Spleen (tissue), 11 donors: ENCODE results near the gene PLEKHA7. TPM values are rescaled to one million over a fixed set of nuclear protein-coding genes. Genes with fewer than 3 reads are reported as not detected.

Source experiments
- DNase-seq: peaks from one replicate; pipeline ENCODE4 v3.0.0-alpha.2; 2020
- H3K27ac ChIP-seq, 8 donors: fragments of 200-600 bp; sonication (generic) in 7 of 8; 1 replicate in 4 of 8; 2 replicates in 4 of 8; pipeline versions ENCODE4 v1.5.0 to v1.8.0; 2016 to 2021; ENCODE audit warnings: inconsistent platforms in 4 of 8, mild to moderate bottlenecking in 4 of 8, moderate library complexity in 1 of 8
- H3K27me3 ChIP-seq, 7 donors: fragments of 200-600 bp; sonication (generic) in 6 of 7; replicated peaks in 1 of 7; 1 replicate in 4 of 7; 2 replicates in 3 of 7; pipeline versions ENCODE4 v1.5.0 to v1.8.0; 2016 to 2021; ENCODE audit warnings: inconsistent platforms in 3 of 7, mild to moderate bottlenecking in 1 of 7
- H3K36me3 ChIP-seq, 6 donors: fragments of 200-600 bp; sonication (generic) in 5 of 6; 1 replicate in 4 of 6; 2 replicates in 2 of 6; pipeline versions ENCODE4 v1.5.0 to v1.8.0; 2016 to 2021; ENCODE audit warnings: inconsistent platforms in 2 of 6
- H3K4me1 ChIP-seq, 6 donors: fragments of 200-600 bp; sonication (generic) in 5 of 6; 1 replicate in 3 of 6; 2 replicates in 3 of 6; pipeline versions ENCODE4 v1.5.0 to v1.8.0; 2016 to 2021; ENCODE audit warnings: inconsistent platforms in 3 of 6
- H3K4me3 ChIP-seq, 8 donors: fragments of 200-600 bp; sonication (generic) in 7 of 8; 1 replicate in 4 of 8; 2 replicates in 4 of 8; pipeline versions ENCODE4 v1.5.0 to v1.8.0; 2016 to 2021; ENCODE audit warnings: inconsistent platforms in 4 of 8, mild to moderate bottlenecking in 4 of 8, moderate library complexity in 2 of 8
- H3K9me3 ChIP-seq, 8 donors: fragments of 200-600 bp; sonication (generic) in 7 of 8; 1 replicate in 4 of 8; 2 replicates in 4 of 8; pipeline versions ENCODE4 v1.5.0 to v1.8.0; 2016 to 2021; ENCODE audit warnings: inconsistent platforms in 4 of 8
- POLR2A ChIP-seq, 3 donors: fragments of 450-650 bp; IDR thresholded peaks; one replicate each; pipeline ENCODE4 v1.5.1; 2017; ENCODE audit warnings: antibody characterized with exemption in 3 of 3, mild to moderate bottlenecking in 1 of 3
- POLR2AphosphoS5 ChIP-seq, 3 donors: sonication (generic); formaldehyde crosslinking; IDR thresholded peaks; one replicate each; pipeline ENCODE4 v1.5.1; 2017; ENCODE audit warnings: antibody characterized with exemption in 3 of 3
- WGBS, 5 donors: extraction: QIAGEN DNeasy Blood & Tissue Kit in 3 of 5; methylation state at CpG; one replicate each; pipeline versions ENCODE4 v1.1.5 to v1.1.7; 2013 to 2018; 5-methylcytosine and 5-hydroxymethylcytosine counted together
- intact Hi-C: fragments of 100-400 bp; cut with DNase I; formaldehyde crosslinking; loops from one replicate; pipeline ENCODE4 v1.15.0; 2023; ENCODE audit warnings: low total_unique reads
- polyA plus RNA-seq, 3 donors: library from polyadenylated mRNA; stranded (reverse); fragments of 200-250 nt; gene quantifications; one replicate each; pipeline ENCODE4 v1.2.1, GENCODE V29; 2013
- total RNA-seq, 7 donors: library from RNA; depleted of rRNA in 3 of 7; stranded (reverse); fragments of >200 nt in 3 of 7; fragmentation: NEBNext Ultra II Directional in 4 of 7; extraction: Animal tissue kit (Norgen Biotek cat#: 25700) in 4 of 7; gene quantifications; one replicate each; pipeline versions ENCODE4 v1.1.0 to v1.2.1, GENCODE V29; 2016 to 2021
- TF ChIP-seq, protein P1 (sequence below), 11 experiments: fragments of 200-600 bp in 7 of 11; fragments of 450-650 bp in 4 of 11; sonication (generic) in 4 of 11; IDR thresholded peaks in 8 of 11; conservative IDR thresholded peaks in 3 of 11; 1 replicate in 7 of 11; 2 replicates in 4 of 11; pipeline versions ENCODE4 v1.4.0 to v1.8.0; 2016 to 2021; ENCODE audit warnings: antibody characterized with exemption in 11 of 11, inconsistent platforms in 4 of 11, mild to moderate bottlenecking in 1 of 11
- donor health status: healthy with polysubstance abuse.
- donor health status: DM: no; HTN: no; CAD: no; lungs with moderate emphysema.
- donor health status: DM: no; HTN: no; CAD: no.
- donor health status: Bipolar disorder and iron deficiency.
- donor health status: healthy.
- donor health status: DM: no; HTN: no; CAD: no.
- donor health status: DM: yes; HTN: yes; CAD: no.

Gene PLEKHA7
- total and polyA plus RNA-seq, 10 donors: 1.8 to 12.8 (median 5.8) TPM

DNA sequence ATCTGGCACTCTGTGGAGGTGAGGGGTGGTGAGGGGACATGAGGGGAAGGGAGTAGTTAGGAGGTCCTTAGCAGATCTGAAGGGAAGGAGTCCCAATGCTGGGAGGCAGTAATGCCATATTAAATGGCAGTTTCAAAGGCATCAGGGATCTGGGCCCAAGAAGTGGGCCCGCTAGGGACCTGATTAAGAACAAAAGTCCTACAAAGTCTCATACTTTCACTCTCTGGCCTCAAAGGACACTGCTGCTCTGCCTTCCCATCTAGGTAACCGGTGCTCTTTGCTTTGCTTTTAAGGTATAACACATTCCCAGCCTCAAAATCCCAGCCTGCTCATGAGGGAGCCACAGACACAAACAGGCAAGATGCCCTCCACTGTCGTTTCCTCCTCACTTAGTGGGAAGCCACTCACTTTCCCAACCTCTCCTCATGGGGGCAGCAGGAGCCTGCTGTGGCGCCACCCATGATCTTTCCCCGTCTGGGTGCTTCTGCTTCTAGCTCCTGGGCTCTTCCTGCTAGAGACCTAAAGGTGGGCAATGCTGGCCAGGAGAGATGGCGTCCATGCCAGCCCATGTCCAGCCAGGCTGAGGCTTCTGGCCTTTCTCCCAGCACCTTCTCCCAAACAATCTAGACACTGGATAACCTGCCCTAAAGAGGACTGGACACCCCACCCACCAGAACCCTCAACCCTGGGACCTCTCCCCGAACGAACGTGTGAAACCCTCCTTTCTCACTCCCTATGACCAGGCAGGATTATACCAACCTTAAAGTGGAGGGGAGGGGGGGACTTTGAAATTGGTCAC lies 68.3 kb downstream of the PLEKHA7 start:
- Histone ChIP-seq H3K4me3 (peak overlapping the region in 1 of 8 donors; percentile 30), H3K27me3 (no peaks in the 10 kb centered on the region), H3K9me3 (no peaks in the 10 kb centered on the region), H3K4me1 (peaks cover 0 to 13% (median 4%) of the 10 kb centered on the region in 6 donors), H3K36me3 (no peaks in the 10 kb centered on the region), H3K27ac (peak overlapping the region in 1 of 8 donors; percentile 13)
- WGBS, 5 donors: 35 to 52% (median 45%) methylated on average over 9 of the region's 9 CpGs
- TF ChIP-seq POLR2AphosphoS5 (IDR thresholded peaks at IDR 0.05): no peak
- TF ChIP-seq, protein P1, sequence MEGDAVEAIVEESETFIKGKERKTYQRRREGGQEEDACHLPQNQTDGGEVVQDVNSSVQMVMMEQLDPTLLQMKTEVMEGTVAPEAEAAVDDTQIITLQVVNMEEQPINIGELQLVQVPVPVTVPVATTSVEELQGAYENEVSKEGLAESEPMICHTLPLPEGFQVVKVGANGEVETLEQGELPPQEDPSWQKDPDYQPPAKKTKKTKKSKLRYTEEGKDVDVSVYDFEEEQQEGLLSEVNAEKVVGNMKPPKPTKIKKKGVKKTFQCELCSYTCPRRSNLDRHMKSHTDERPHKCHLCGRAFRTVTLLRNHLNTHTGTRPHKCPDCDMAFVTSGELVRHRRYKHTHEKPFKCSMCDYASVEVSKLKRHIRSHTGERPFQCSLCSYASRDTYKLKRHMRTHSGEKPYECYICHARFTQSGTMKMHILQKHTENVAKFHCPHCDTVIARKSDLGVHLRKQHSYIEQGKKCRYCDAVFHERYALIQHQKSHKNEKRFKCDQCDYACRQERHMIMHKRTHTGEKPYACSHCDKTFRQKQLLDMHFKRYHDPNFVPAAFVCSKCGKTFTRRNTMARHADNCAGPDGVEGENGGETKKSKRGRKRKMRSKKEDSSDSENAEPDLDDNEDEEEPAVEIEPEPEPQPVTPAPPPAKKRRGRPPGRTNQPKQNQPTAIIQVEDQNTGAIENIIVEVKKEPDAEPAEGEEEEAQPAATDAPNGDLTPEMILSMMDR (IDR thresholded peaks at IDR 0.05 in 8 of 11, conservative IDR thresholded peaks at IDR 0.05 in 3 of 11): peak in 9 of 11 experiments; percentile 34 to 74 (median 64)
- DNase-seq: peak; percentile 81
- intact Hi-C loops: loop anchor here (5.0 kb wide), 1 partner anchor 116 kb away; no protein-coding TSS in a partner anchor

DNA sequence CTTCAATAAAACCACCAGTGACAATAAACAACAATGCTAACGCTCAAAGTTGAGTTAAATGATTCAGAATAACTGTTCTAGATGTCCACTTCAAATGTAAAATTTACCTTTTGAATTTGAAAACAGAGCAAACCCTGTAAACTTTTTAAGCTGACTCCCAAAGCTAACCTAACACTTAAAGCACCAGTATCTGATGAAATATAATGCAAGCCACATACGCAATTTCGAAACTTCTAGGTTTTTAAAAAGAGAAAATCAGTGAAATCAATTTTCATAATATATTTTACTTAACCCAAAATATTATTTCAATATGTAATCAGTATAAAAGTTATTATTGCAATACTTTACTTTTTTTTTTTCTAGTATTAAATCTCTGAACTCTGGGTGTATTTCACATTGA lies 71.3 kb downstream of the PLEKHA7 start:
- TF ChIP-seq, protein P1 (IDR thresholded peaks at IDR 0.05 in 8 of 11, conservative IDR thresholded peaks at IDR 0.05 in 3 of 11): no peak
- TF ChIP-seq POLR2AphosphoS5 (IDR thresholded peaks at IDR 0.05): no peak
- TF ChIP-seq POLR2A (IDR thresholded peaks at IDR 0.05): no peak
- Histone ChIP-seq H3K27me3 (no peaks in the 10 kb centered on the region), H3K4me3 (no peak overlapping the region), H3K36me3 (no peaks in the 10 kb centered on the region), H3K27ac (no peak overlapping the region), H3K9me3 (no peaks in the 10 kb centered on the region), H3K4me1 (peaks cover 0 to 13% (median 4%) of the 10 kb centered on the region in 6 donors)
- 86 to 95% (median 91%) methylated on average over 3 of the region's 3 CpGs for WGBS, 5 donors
- intact Hi-C loops: no loop called here
- DNase-seq: no peak

DNA sequence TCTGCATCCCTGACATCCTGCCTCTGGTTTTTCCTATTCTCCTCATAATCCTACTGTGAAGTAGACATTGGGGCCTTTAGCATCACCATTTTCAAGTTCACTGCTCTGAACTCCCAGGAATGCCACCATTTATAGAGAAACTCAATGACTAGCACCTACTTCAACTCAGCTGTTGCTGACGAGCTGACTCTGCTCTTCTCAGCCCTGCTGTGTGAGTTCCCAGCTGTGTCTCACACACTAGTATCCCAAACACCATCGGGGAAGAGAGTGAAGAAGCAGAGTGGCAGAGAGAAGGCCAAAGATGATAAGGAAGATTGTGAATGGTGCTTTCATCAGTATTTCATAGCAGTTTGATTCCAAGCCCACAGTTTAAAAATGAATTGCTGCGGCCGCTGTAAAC lies 71.9 kb downstream of the PLEKHA7 start:
- Histone ChIP-seq H3K27me3 (no peaks in the 10 kb centered on the region), H3K4me1 (peaks cover 0 to 13% (median 4%) of the 10 kb centered on the region in 6 donors), H3K27ac (no peak overlapping the region), H3K36me3 (no peaks in the 10 kb centered on the region), H3K9me3 (no peaks in the 10 kb centered on the region), H3K4me3 (no peak overlapping the region)
- 86 to 89% (median 87%) methylated on average over 4 of the region's 4 CpGs for WGBS, 5 donors
- intact Hi-C loops: no loop called here
- no peak for DNase-seq
- TF ChIP-seq, protein P1 (IDR thresholded peaks at IDR 0.05 in 8 of 11, conservative IDR thresholded peaks at IDR 0.05 in 3 of 11): no peak
- TF ChIP-seq POLR2AphosphoS5 (IDR thresholded peaks at IDR 0.05) (no peak), POLR2A (IDR thresholded peaks at IDR 0.05) (no peak)

DNA sequence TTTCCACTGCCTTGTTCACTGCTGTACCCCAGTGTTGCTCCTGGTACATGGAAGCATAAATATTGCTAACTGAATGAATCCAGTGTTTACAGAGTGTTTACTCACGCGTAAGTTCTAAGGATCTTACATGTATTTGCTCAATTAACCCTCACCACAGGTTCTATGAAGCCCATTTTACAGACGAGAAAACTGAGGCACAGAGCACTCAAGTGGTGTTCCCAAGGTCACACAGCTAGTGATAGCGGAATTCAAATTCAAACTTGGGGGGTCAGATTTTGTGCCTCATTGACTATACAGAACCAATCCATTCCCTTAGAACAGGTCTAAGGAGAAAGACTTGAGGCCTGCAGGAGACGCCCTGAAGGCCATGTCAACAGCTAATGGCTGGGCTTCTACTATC lies 72.3 kb downstream of the PLEKHA7 start:
- no peak overlapping the region for H3K4me3 ChIP-seq
- H3K4me1 ChIP-seq: peaks cover 0 to 13% (median 4%) of the 10 kb centered on the region in 6 donors
- no peaks in the 10 kb centered on the region for H3K9me3 ChIP-seq
- no peak for DNase-seq
- 73 to 80% (median 79%) methylated on average over 5 of the region's 5 CpGs for WGBS, 5 donors
- H3K27ac ChIP-seq: no peak overlapping the region
- no peaks in the 10 kb centered on the region for H3K36me3 ChIP-seq
- no peaks in the 10 kb centered on the region for H3K27me3 ChIP-seq
- TF ChIP-seq POLR2AphosphoS5 (IDR thresholded peaks at IDR 0.05): no peak
- TF ChIP-seq, protein P1 (IDR thresholded peaks at IDR 0.05 in 8 of 11, conservative IDR thresholded peaks at IDR 0.05 in 3 of 11): no peak
- no peak for TF ChIP-seq POLR2A (IDR thresholded peaks at IDR 0.05)
- intact Hi-C loops: no loop called here
